HepG2 (cell line): Measurements from ENCODE around the gene FIGLA. TPM values are rescaled to one million over a fixed set of nuclear protein-coding genes. Genes with fewer than 3 reads are reported as not detected.

ENCODE experiments used
- GFI1 ChIP-seq: sonication (generic); formaldehyde crosslinking; IDR thresholded peaks from 2 replicates; pipeline ENCODE4 v1.5.0; 2020; ENCODE audit warnings: missing genetic modification reagents, mild to moderate bottlenecking, borderline replicate concordance
- HNF4A ChIP-seq: sonication (generic); formaldehyde crosslinking; IDR thresholded peaks from 2 replicates; pipeline ENCODE4 v1.4.0; 2020; ENCODE audit warnings: missing genetic modification reagents
- KDM2A ChIP-seq: sonication (generic); formaldehyde crosslinking; IDR thresholded peaks from 2 replicates; pipeline ENCODE4 v1.4.0; 2020; ENCODE audit warnings: low read depth, missing genetic modification reagents, borderline replicate concordance
- KDM4B ChIP-seq: sonication (generic); formaldehyde crosslinking; IDR thresholded peaks from 2 replicates; pipeline ENCODE4 v1.4.0; 2020; ENCODE audit warnings: missing genetic modification reagents
- KLF13 ChIP-seq: sonication (generic); formaldehyde crosslinking; IDR thresholded peaks from 2 replicates; pipeline ENCODE4 v1.4.0; 2020; ENCODE audit warnings: mild to moderate bottlenecking, missing genetic modification reagents
- MIER2 ChIP-seq: IDR thresholded peaks from 2 replicates; pipeline ENCODE4 v1.6.1; 2016; ENCODE audit warnings: missing biosample characterization, missing genetic modification reagents
- NR2C2 ChIP-seq: sonication (generic); formaldehyde crosslinking; IDR thresholded peaks from 2 replicates; pipeline ENCODE4 v1.4.0; 2020; ENCODE audit warnings: missing genetic modification reagents, mild to moderate bottlenecking, moderate library complexity, borderline replicate concordance
- RFX3 ChIP-seq: IDR thresholded peaks from 2 replicates; pipeline ENCODE4 v1.6.1; 2016; ENCODE audit warnings: missing biosample characterization, missing genetic modification reagents
- SMC3 ChIP-seq: IDR thresholded peaks from 2 replicates; pipeline ENCODE4 v1.6.1; 2011; ENCODE audit warnings: low read length, improper control_type of control experiment
- SNAPC4 ChIP-seq: sonication (generic); formaldehyde crosslinking; IDR thresholded peaks from 2 replicates; pipeline ENCODE4 v1.4.0; 2020; ENCODE audit warnings: mild to moderate bottlenecking, missing genetic modification reagents
- ZNF280B ChIP-seq: sonication (generic); formaldehyde crosslinking; IDR thresholded peaks from 2 replicates; pipeline ENCODE4 v1.5.0; 2020; ENCODE audit warnings: missing genetic modification reagents, mild to moderate bottlenecking, borderline replicate concordance
- ZNF577 ChIP-seq: sonication (generic); formaldehyde crosslinking; IDR thresholded peaks from 2 replicates; pipeline ENCODE4 v1.4.0; 2020; ENCODE audit warnings: mild to moderate bottlenecking, low read depth, missing genetic modification reagents, borderline replicate concordance
- polyA plus RNA-seq, 8 experiments: library from polyadenylated mRNA; depleted of rRNA in 3 of 8; stranded (reverse) in 7 of 8; unstranded in 1 of 8; fragments of >200 nt; fragmentation: Illumina TruSeq in 4 of 8; extraction: Trizol in 4 of 8; gene quantifications; 2 replicates each; pipeline versions ENCODE4 v1.2.1 to v1.2.3, GENCODE V29; 2011 to 2016; ENCODE audit warnings: low read depth in 4 of 8, missing spikeins in 1 of 8, mixed read lengths in 1 of 8; ENCODE audit not compliant: insufficient read depth in 1 of 8
- total RNA-seq, 5 experiments: library from RNA; depleted of rRNA; stranded (reverse); fragments of >200 nt; fragmentation: Illumina TruSeq; extraction: Trizol; gene quantifications; 2 replicates each; pipeline ENCODE4 v1.2.3, GENCODE V29; 2016; ENCODE audit warnings: low read depth in 1 of 5
- TF ChIP-seq, protein P1 (sequence below): sonication (generic); formaldehyde crosslinking; IDR thresholded peaks from 2 replicates; pipeline ENCODE4 v1.4.0; 2020; ENCODE audit warnings: mild to moderate bottlenecking, missing genetic modification reagents
- TF ChIP-seq, protein P2 (sequence below): sonication (generic); formaldehyde crosslinking; IDR thresholded peaks from 2 replicates; pipeline ENCODE4 v1.4.0; 2020; ENCODE audit warnings: missing genetic modification reagents

FIGLA gene
- total and polyA plus RNA-seq, 2 of the 13 experiments (the other 11 are each of a cell fraction or from before 2014, with no cell fraction given): not detected

DNA sequence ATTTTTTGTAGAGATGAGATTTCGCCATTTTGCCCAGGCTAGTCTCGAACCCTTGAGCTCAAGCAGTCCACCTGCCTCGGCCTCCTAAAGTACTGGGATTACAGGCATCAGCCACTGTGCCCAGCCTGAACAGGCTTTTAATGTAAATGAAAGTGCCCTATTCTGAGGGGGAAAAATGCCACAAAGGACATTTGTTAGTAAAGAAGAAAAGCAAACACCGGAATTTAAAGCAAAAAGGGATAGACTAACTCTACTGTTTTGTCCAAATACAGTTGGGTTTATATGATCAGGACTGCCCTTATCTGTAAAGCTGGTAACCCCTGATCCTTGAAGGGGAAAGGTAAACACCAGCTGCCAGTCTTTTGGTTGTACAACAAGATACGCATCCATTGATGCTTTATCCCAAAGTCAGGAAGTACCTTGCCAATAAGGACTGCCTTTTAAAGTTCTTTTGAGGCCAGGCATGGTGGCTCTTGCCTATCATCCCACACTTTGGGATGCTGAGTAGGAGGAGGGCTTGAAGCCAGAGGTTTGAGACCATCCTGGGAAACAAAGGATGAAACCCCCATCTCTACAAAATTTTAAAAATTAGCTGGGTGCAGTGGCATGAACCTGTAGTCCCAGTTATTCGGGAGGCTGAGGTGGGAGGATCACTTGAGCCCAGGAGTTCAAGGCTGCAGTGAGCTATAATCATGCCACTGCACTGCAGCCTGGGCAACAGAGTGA is 16.8 kb upstream of the FIGLA start (continued):
- TF ChIP-seq SMC3 (no peak), MIER2 (CRISPR knock-in tag) (peak; percentile 72; the same call in 1 of the 2 replicates), ZNF577 (CRISPR knock-in tag) (no peak), KDM4B (no peak), SNAPC4 (CRISPR knock-in tag) (no peak), NR2C2 (CRISPR knock-in tag) (no peak), ZNF280B (no peak), KDM2A (no peak), RFX3 (CRISPR knock-in tag) (no peak), HNF4A (CRISPR knock-in tag) (peak; percentile 91), GFI1 (CRISPR knock-in tag) (peak; percentile 57; the same call in 1 of the 2 replicates), KLF13 (CRISPR knock-in tag) (no peak)
- TF ChIP-seq, protein P1, sequence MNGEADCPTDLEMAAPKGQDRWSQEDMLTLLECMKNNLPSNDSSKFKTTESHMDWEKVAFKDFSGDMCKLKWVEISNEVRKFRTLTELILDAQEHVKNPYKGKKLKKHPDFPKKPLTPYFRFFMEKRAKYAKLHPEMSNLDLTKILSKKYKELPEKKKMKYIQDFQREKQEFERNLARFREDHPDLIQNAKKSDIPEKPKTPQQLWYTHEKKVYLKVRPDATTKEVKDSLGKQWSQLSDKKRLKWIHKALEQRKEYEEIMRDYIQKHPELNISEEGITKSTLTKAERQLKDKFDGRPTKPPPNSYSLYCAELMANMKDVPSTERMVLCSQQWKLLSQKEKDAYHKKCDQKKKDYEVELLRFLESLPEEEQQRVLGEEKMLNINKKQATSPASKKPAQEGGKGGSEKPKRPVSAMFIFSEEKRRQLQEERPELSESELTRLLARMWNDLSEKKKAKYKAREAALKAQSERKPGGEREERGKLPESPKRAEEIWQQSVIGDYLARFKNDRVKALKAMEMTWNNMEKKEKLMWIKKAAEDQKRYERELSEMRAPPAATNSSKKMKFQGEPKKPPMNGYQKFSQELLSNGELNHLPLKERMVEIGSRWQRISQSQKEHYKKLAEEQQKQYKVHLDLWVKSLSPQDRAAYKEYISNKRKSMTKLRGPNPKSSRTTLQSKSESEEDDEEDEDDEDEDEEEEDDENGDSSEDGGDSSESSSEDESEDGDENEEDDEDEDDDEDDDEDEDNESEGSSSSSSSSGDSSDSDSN (CRISPR knock-in tag): no peak
- TF ChIP-seq, protein P2, sequence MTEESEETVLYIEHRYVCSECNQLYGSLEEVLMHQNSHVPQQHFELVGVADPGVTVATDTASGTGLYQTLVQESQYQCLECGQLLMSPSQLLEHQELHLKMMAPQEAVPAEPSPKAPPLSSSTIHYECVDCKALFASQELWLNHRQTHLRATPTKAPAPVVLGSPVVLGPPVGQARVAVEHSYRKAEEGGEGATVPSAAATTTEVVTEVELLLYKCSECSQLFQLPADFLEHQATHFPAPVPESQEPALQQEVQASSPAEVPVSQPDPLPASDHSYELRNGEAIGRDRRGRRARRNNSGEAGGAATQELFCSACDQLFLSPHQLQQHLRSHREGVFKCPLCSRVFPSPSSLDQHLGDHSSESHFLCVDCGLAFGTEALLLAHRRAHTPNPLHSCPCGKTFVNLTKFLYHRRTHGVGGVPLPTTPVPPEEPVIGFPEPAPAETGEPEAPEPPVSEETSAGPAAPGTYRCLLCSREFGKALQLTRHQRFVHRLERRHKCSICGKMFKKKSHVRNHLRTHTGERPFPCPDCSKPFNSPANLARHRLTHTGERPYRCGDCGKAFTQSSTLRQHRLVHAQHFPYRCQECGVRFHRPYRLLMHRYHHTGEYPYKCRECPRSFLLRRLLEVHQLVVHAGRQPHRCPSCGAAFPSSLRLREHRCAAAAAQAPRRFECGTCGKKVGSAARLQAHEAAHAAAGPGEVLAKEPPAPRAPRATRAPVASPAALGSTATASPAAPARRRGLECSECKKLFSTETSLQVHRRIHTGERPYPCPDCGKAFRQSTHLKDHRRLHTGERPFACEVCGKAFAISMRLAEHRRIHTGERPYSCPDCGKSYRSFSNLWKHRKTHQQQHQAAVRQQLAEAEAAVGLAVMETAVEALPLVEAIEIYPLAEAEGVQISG (CRISPR knock-in tag): peak; percentile 58
